Adrenal gland (tissue), 12 donors: Measurements from ENCODE around the gene FARP1. TPM values are rescaled to one million over a fixed set of nuclear protein-coding genes. Genes with fewer than 3 reads are reported as not detected.

ENCODE experiments used
- DNase-seq, 7 donors: peaks; one replicate each; pipeline ENCODE4 v3.0.0-alpha.2; 2019 to 2020
- H3K27ac ChIP-seq, 5 donors: fragments of 200-600 bp; sonication (generic) in 4 of 5; 1 replicate in 3 of 5; 2 replicates in 2 of 5; pipeline versions ENCODE4 v1.5.1 to v1.8.0; 2016 to 2020; ENCODE audit warnings: mild to moderate bottlenecking in 1 of 5
- H3K27me3 ChIP-seq: fragments of 200-600 bp; 2 replicates; pipeline ENCODE4 v1.8.0; 2021
- H3K36me3 ChIP-seq, 2 donors: fragments of 200-600 bp; replicated peaks in 1 of 2; 1 replicate in 1 of 2; 2 replicates in 1 of 2; pipeline versions ENCODE4 v1.5.1 to v1.8.0; 2018 to 2022
- H3K4me1 ChIP-seq, 2 donors: fragments of 200-600 bp; replicated peaks in 1 of 2; 1 replicate in 1 of 2; 2 replicates in 1 of 2; pipeline versions ENCODE4 v1.5.1 to v1.8.0; 2018 to 2021
- H3K4me3 ChIP-seq, 4 donors: fragments of 200-600 bp; sonication (generic) in 3 of 4; one replicate each; pipeline ENCODE4 v1.5.1; 2016 to 2018
- H3K9me3 ChIP-seq, 3 donors: fragments of 200-600 bp; sonication (generic) in 1 of 3; replicated peaks in 1 of 3; 1 replicate in 2 of 3; 2 replicates in 1 of 3; pipeline versions ENCODE4 v1.5.1 to v1.8.0; 2016 to 2021
- CTCF ChIP-seq, 6 experiments: fragments of 450-650 bp in 4 of 6; fragments of 200-600 bp in 2 of 6; sonication (generic) in 1 of 6; IDR thresholded peaks; 1 replicate in 5 of 6; 2 replicates in 1 of 6; pipeline versions ENCODE4 v1.5.1 to v1.8.0; 2016 to 2021; ENCODE audit warnings: antibody characterized with exemption in 6 of 6, mild to moderate bottlenecking in 2 of 6, moderate library complexity in 1 of 6
- POLR2A ChIP-seq, 2 donors: fragments of 450-650 bp; IDR thresholded peaks; one replicate each; pipeline ENCODE4 v1.6.1; 2017; ENCODE audit warnings: antibody characterized with exemption in 2 of 2, mild to moderate bottlenecking in 2 of 2, moderate library complexity in 1 of 2
- WGBS, 4 donors: extraction: QIAGEN DNeasy Blood & Tissue Kit in 2 of 4; methylation state at CpG; one replicate each; pipeline versions ENCODE4 v1.1.5 to v1.1.7; 2013 to 2017; 5-methylcytosine and 5-hydroxymethylcytosine counted together
- intact Hi-C, 2 donors: fragments of 100-400 bp; cut with DNase I; formaldehyde crosslinking; loops; one replicate each; pipeline versions ENCODE4 v1.14.1 to v1.15.0; 2022 to 2023
- polyA plus RNA-seq, 3 donors: library from polyadenylated mRNA; stranded (reverse); fragments of 200-250 nt in 2 of 3; fragments of 350-450 nt in 1 of 3; fragmentation: Illumina TruSeq in 1 of 3; extraction: RNeasy Lipid Tissue Mini Kit (QIAGEN cat#74804) in 1 of 3; gene quantifications; one replicate each; pipeline ENCODE4 v1.2.3, GENCODE V29; 2013 to 2014
- total RNA-seq, 9 donors: library from RNA; depleted of rRNA in 4 of 9; stranded (reverse); fragments of >200 nt in 4 of 9; fragments of 120-200 nt in 1 of 9; fragmentation: NEBNext Ultra II Directional in 1 of 9; extraction: Animal tissue kit (Norgen Biotek cat#: 25700) in 1 of 9; gene quantifications; one replicate each; pipeline versions ENCODE4 v1.1.0 to v1.2.4, GENCODE V29; 2013 to 2023
- donor health status: healthy with polysubstance abuse.
- donor health status: Bipolar disorder and iron deficiency.
- donor health status: DM: yes; HTN: yes; CAD: no.
- donor health status: DM: no; HTN: no; CAD: no.
- donor health status: DM: no; HTN: no; CAD: no.
- donor health status: DM: yes; HTN: yes; CAD: no.

Gene FARP1
- total and polyA plus RNA-seq, 12 donors, result 27.1 to 304 (median 71.6) TPM

- WGBS, 4 donors, result 60 to 80% (median 69%) methylated on average over 2 of the region's 2 CpGs
- no peaks in the 10 kb centered on the region for H3K36me3 ChIP-seq
- TF ChIP-seq POLR2A (IDR thresholded peaks at IDR 0.05), result no peak
- no peak for TF ChIP-seq CTCF (IDR thresholded peaks at IDR 0.05)
- no peak for DNase-seq
- peaks cover 8 to 19% of the 10 kb centered on the region in 2 donors for H3K4me1 ChIP-seq
- H3K27ac ChIP-seq, result no peak overlapping the region
- no peak overlapping the region for H3K4me3 ChIP-seq
- no peaks in the 10 kb centered on the region for H3K9me3 ChIP-seq
- no peaks in the 10 kb centered on the region for H3K27me3 ChIP-seq
- intact Hi-C loops, result no loop called here
Observed at GRCh38 chr13:98263841-98264240, 120.9 kb downstream of the FARP1 start.

GRCh38 chr13:98264877-98265276 lies 122.0 kb downstream of the FARP1 start:
- WGBS, 4 donors, result 96 to 98% (median 97%) methylated on average over 5 of the region's 5 CpGs
- H3K4me1 ChIP-seq, result peaks cover 8 to 19% of the 10 kb centered on the region in 2 donors
- no peak for DNase-seq
- no peak overlapping the region for H3K4me3 ChIP-seq
- no peaks in the 10 kb centered on the region for H3K9me3 ChIP-seq
- intact Hi-C loops, result no loop called here
- H3K36me3 ChIP-seq, result no peaks in the 10 kb centered on the region
- TF ChIP-seq POLR2A (IDR thresholded peaks at IDR 0.05), result no peak
- no peak overlapping the region for H3K27ac ChIP-seq
- no peaks in the 10 kb centered on the region for H3K27me3 ChIP-seq

GRCh38 chr13:98265692-98266551 lies 123.0 kb downstream of the FARP1 start:
- 50 to 59% (median 52%) methylated on average over 8 to 10 of the region's 10 CpGs for WGBS, 4 donors
- peak; percentile 44 to 83 (median 77) for DNase-seq
- TF ChIP-seq CTCF (IDR thresholded peaks at IDR 0.05) (no peak), POLR2A (IDR thresholded peaks at IDR 0.05) (peak in 1 of 2 donors; percentile 28)
- Histone ChIP-seq H3K4me1 (peaks cover 8 to 19% of the 10 kb centered on the region in 2 donors), H3K36me3 (no peaks in the 10 kb centered on the region), H3K27ac (peak overlapping the region in 3 of 5 donors; percentile 11 to 66 (median 48)), H3K27me3 (no peaks in the 10 kb centered on the region), H3K4me3 (no peak overlapping the region), H3K9me3 (no peaks in the 10 kb centered on the region)
- intact Hi-C loops, result no loop called here

- H3K9me3 ChIP-seq, result no peaks in the 10 kb centered on the region
- peaks cover 8 to 19% of the 10 kb centered on the region in 2 donors for H3K4me1 ChIP-seq
- DNase-seq, result peak in 1 of 7 donors; percentile 17
- H3K27ac ChIP-seq, result peak overlapping the region in 3 of 5 donors; percentile 1 to 62 (median 48)
- H3K4me3 ChIP-seq, result no peak overlapping the region
- no peaks in the 10 kb centered on the region for H3K36me3 ChIP-seq
- intact Hi-C loops, result no loop called here
- no peak for TF ChIP-seq CTCF (IDR thresholded peaks at IDR 0.05)
- no peak for TF ChIP-seq POLR2A (IDR thresholded peaks at IDR 0.05)
- no peaks in the 10 kb centered on the region for H3K27me3 ChIP-seq
- 48 to 65% (median 57%) methylated on average over 16 to 18 of the region's 18 CpGs for WGBS, 4 donors
Observed at GRCh38 chr13:98267080-98267912, 124.4 kb downstream of the FARP1 start.
